Melanocyte of skin (primary cell): ENCODE measurements around the gene LMAN1. TPM values are rescaled to one million over a fixed set of nuclear protein-coding genes. Genes with fewer than 3 reads are reported as not detected.

Experiments
- total RNA-seq, 2 donors: library from RNA; depleted of rRNA; stranded (reverse); fragments of >200 nt; gene quantifications; 2 replicates each; pipeline ENCODE4 v1.2.3, GENCODE V29; 2012

Gene LMAN1, protein sequence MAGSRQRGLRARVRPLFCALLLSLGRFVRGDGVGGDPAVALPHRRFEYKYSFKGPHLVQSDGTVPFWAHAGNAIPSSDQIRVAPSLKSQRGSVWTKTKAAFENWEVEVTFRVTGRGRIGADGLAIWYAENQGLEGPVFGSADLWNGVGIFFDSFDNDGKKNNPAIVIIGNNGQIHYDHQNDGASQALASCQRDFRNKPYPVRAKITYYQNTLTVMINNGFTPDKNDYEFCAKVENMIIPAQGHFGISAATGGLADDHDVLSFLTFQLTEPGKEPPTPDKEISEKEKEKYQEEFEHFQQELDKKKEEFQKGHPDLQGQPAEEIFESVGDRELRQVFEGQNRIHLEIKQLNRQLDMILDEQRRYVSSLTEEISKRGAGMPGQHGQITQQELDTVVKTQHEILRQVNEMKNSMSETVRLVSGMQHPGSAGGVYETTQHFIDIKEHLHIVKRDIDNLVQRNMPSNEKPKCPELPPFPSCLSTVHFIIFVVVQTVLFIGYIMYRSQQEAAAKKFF
- total RNA-seq = 10 to 100 TPM; 61.9 to 94.2 TPM

DNA sequence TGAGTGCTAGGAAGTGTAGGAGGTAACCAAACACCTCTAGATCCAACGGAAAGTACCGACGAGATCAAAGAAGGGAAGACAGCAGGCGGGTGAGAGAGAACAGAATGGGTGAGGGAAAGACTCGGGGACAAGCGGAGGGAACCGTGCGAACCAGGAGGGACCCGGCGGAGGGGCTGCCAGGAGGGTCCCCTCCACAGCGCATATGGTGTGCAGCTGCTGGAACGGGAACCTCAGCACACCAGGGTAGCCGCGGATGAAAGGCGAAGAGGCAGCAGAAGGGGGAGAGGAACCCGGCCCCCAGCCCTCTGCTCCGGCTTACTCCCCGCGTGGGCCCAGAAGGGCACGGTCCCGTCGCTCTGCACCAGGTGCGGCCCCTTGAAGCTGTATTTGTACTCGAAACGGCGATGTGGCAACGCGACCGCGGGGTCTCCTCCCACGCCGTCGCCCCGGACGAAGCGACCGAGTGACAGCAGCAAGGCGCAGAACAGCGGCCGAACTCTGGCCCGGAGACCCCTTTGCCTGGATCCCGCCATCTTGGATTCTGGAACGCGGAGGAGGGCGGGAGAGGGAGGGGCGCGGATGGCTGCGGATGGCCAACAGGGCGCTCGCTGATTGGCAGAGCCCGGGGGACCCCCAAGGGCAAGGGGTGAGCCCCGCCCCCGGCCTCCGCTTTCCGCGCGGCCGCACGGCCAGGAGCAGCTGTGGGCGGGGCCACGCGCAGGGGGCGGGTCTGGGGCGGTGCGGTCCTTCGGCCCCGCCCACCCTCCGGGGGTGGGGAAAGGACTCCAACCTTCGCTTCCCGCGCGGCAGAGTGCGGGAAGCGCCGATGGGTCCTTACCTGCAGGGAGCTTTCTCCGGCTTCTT lies at the start of gene LMAN1:
Gene LMAN1 (minus strand): TSS at position 554 of the 864 bp plus-strand sequence. CDS start 21 bp downstream, at position 533.

DNA sequence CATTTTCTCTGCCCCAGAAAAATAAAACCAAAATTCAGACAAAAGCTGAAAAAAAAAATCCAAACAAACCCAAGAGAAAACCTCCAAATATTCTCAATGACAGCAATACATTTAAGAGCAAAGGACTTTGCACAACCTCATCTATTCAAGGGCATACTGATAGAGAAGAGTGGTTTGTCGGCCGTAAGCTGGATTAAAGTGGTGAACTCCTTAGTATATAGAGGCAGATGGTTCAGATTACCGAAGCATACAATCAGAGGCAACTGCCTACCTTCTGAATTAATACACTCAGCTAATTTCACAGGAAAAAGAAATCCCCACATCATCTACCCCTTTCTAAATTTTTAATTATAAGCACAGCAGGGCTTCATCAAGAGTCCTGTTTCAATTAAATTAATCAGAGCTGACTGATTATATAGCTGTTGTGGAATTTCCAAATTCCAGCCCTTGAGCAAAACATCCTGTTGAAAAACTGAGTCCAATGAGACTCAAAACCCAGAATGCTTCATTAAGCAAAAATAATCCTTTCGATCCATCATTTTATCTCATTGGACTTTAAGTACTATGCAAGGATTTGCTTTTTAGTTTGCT lies 40.5 kb downstream of the LMAN1 start, which contains the start of gene CPLX4:
Gene CPLX4 (minus strand): TSS at position 190 of the 591 bp plus-strand sequence. CDS start 187 bp downstream, at position 3.

Other genes starting within 250 kb of the LMAN1 start
- gene SEC11C, start 219.4 kb downstream of the LMAN1 start, total RNA-seq = 10 to 100 TPM; 38.6 to 43.0 TPM
- not detected for gene GRP, start 139.1 kb downstream of the LMAN1 start, total RNA-seq
- gene RAX, start 85.8 kb downstream of the LMAN1 start, total RNA-seq = not detected
- gene CPLX4, start 40.6 kb downstream of the LMAN1 start, total RNA-seq = not detected